Measurements from ENCODE around the gene RDH13. TPM values are rescaled to one million over a fixed set of nuclear protein-coding genes. Genes with fewer than 3 reads are reported as not detected.
"Not testable (repeated sequence)": the region's sequence is repeated elsewhere in the genome, so short reads cannot be mapped to it uniquely, and the experiment has no call there.

Gene RDH13
- polyA plus RNA-seq (2011; rRNA removed) (5.2 and 6.1 TPM in 2 replicates), polyA minus RNA-seq (2011; rRNA and poly(A)+ RNA removed) (5.2 and 7.3 TPM in 2 replicates)

DNA sequence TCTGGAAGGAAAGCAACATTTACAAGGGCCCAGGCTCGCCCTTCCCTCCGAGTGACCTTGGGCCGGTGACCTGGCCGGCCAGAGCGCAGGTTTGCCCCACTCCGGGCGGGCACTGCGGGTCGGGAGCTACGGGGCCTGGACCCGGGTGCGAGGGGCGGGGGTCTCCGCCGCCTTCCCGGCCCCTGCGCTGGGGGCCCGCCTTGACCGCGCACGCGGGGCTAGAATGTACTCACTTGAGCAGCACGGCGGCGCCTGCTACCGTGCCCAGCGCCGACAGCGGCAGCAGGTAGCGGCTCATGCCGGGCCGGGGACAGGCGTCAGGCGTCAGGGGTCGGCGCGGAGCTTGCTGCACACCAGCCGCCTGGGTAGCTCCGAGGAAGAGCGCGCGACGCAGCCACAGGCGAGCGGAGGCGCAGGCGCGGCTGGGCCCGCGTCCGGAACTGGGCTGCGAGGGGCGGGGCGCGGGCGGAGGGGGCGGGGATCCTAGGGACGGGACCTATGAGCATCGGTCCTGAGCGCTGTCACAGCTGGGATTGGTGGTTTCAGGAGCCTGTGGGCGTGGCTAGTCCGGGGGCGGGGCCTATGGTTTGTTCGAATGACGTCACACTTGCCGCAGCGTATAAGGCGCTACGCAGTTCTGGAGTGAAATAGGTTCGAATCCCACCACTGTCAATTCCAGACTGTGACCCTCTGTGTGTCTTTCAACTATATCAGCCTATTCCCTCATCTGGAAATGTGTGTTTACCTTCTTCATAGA lies at the start of gene RDH13:
Gene RDH13, minus strand, starts transcription at position 414 of the 757 bp plus-strand sequence. Its CDS starts 116 bp downstream, at position 298.
- ChIA-PET POLR2A (no interaction called here), CTCF (interaction anchor here (0.6 kb wide), 1 partner anchor 97 kb away, joined by 3 read pairs; no protein-coding TSS in a partner anchor)
- TF ChIP-seq, protein P1, sequence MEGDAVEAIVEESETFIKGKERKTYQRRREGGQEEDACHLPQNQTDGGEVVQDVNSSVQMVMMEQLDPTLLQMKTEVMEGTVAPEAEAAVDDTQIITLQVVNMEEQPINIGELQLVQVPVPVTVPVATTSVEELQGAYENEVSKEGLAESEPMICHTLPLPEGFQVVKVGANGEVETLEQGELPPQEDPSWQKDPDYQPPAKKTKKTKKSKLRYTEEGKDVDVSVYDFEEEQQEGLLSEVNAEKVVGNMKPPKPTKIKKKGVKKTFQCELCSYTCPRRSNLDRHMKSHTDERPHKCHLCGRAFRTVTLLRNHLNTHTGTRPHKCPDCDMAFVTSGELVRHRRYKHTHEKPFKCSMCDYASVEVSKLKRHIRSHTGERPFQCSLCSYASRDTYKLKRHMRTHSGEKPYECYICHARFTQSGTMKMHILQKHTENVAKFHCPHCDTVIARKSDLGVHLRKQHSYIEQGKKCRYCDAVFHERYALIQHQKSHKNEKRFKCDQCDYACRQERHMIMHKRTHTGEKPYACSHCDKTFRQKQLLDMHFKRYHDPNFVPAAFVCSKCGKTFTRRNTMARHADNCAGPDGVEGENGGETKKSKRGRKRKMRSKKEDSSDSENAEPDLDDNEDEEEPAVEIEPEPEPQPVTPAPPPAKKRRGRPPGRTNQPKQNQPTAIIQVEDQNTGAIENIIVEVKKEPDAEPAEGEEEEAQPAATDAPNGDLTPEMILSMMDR (IDR thresholded peaks at IDR 0.05; ENCODE audit: insufficient read depth, low read depth, low read length), result no peak
- Histone ChIP-seq H3K36me3 (ENCODE audit: control insufficient read depth, insufficient read depth, low read length) (0 out of 2 replicates have a peak, but pooled peaks cover 1% of the 10 kb centered on the region), H3K27me3 (ENCODE audit: control insufficient read depth, insufficient read depth, low read length) (peaks cover 5% of the 10 kb centered on the region; the same call in 1 of the 2 replicates), H3K4me3 (ENCODE audit: low read depth, low read length) (peak within 1 kb of the TSS; percentile 86)
- peak; percentile 62 for DNase-seq (ENCODE audit: low read depth)

- Histone ChIP-seq H3K4me3 (ENCODE audit: low read depth, low read length) (no peak overlapping the region), H3K27me3 (ENCODE audit: control insufficient read depth, insufficient read depth, low read length) (no peaks in the 10 kb centered on the region), H3K36me3 (ENCODE audit: control insufficient read depth, insufficient read depth, low read length) (peaks cover 6% of the 10 kb centered on the region)
- POLR2A ChIA-PET, result no interaction called here
- CTCF ChIA-PET, result interaction anchor here (1.5 kb wide), 1 partner anchor 25 kb away, joined by 3 read pairs; no protein-coding TSS in a partner anchor
- TF ChIP-seq, protein P1 (IDR thresholded peaks at IDR 0.05; ENCODE audit: insufficient read depth, low read depth, low read length), result no peak
- DNase-seq (ENCODE audit: low read depth), result no peak
Measured at GRCh38 chr19:55112246-55112776, 49.4 kb upstream of the RDH13 start.

DNA sequence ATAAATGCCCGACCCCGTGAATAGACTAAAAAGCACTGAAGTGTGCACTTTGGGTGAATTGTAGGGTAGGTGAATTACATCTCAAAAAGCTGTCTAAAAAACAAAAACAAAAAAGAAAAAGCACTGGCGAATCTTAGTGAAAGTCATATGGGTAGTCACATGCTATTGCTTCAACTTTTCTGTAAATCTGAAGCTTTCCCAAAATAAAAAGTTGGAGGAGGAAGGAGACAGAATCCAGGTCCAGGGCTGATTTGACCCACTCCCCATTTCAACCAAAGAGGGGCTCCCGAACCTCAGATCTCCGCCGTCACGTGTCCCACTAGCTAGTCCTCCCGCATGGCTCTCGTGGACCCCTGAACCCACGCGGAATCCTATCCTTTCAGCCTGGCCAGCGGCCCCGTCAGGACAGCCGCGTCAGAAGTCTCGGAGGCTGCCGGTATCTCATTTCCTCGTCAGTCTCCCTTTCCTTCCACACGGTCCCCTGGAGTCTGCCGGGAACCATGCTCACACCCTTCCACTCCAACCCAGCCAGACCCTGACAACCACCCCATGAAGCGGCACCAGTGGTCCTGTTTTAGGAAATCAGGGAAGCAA lies 48.4 kb upstream of the RDH13 start:
- POLR2A ChIA-PET, result no interaction called here
- CTCF ChIA-PET, result interaction anchor here (0.9 to 1.5 kb wide), 2 partner anchors 23 to 24 kb away, joined by 3 to 5 read pairs; no protein-coding TSS in a partner anchor
- DNase-seq (ENCODE audit: low read depth), result no peak

DNA sequence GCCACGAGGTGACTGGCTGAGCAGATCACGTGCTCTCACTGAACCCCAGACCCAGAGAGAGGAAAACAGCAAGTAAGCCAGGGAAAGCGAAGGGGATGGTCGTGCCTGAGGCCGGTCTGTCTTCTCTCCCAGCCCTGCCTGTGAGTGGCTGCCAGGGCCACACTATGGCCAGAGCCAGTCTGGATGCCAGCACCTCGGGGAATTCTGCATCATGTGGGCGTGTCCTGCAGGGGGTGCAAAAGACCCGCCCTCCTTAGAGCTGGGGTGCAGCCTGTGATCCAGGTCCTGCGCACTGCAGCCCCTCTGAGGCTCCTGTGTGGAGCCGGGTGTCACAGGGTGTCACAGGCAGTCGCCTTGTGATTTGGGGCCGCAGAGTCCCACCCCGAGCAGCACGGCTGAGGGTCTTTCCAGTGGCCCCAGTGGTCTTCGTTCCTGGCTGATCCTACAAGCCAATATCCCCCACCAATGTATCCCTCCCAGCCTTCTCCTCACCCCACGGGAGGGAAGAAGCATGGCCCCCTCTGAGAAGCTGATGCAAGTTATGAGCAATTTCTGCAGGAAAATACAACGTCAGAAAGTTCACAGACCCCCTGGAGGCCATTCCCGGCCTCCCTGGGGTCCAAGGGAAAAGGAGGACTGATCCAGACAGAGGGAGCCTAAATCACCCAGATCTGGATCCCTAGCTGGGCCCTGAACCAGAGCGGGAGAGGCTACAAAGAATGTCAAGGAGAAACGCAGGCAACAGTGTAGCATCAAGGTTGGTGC lies 46.8 kb upstream of the RDH13 start:
- CTCF ChIA-PET, result no interaction called here
- peaks cover 12% of the 10 kb centered on the region for H3K36me3 ChIP-seq (ENCODE audit: control insufficient read depth, insufficient read depth, low read length)
- POLR2A ChIA-PET, result no interaction called here

More for the DNA sequence above, 48.4 kb upstream of the RDH13 start:
- H3K4me3 ChIP-seq (ENCODE audit: low read depth, low read length), result no peak overlapping the region
- TF ChIP-seq, protein P1 (IDR thresholded peaks at IDR 0.05; ENCODE audit: insufficient read depth, low read depth, low read length), result no peak
- no peaks in the 10 kb centered on the region for H3K27me3 ChIP-seq (ENCODE audit: control insufficient read depth, insufficient read depth, low read length)
- H3K36me3 ChIP-seq (ENCODE audit: control insufficient read depth, insufficient read depth, low read length), result peaks cover 8% of the 10 kb centered on the region

DNA sequence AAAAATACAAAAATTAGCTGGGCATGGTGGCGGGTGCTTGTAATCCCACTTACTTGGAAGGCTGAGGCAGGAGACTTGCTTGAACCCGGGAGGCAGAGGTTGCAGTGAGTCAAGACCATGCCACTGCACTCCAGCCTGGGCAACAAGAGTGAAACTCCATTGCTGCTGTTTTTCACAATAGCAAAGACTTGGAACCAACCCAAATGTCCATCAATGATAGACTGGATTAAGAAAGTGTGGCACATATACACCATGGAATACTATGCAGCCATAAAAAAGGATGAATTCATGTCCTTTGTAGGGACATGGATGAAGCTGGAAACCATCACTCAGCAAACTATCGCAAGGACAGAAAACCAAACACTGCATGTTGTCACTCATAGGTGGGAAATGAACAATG lies 44.3 kb upstream of the RDH13 start:
- H3K36me3 ChIP-seq (ENCODE audit: control insufficient read depth, insufficient read depth, low read length), result peaks cover 16% of the 10 kb centered on the region
- H3K27me3 ChIP-seq (ENCODE audit: control insufficient read depth, insufficient read depth, low read length); POLR2A ChIA-PET; DNase-seq (ENCODE audit: low read depth); H3K4me3 ChIP-seq (ENCODE audit: low read depth, low read length): not testable (repeated sequence)
- CTCF ChIA-PET, result interaction anchor here (0.6 to 3.1 kb wide), 2 partner anchors 19 to 450 kb away, joined by 3 to 15 read pairs; no protein-coding TSS in a partner anchor

More for the DNA sequence above, 46.8 kb upstream of the RDH13 start:
- Histone ChIP-seq H3K27me3 (ENCODE audit: control insufficient read depth, insufficient read depth, low read length) (no peaks in the 10 kb centered on the region), H3K4me3 (ENCODE audit: low read depth, low read length) (no peak overlapping the region)
- no peak for DNase-seq (ENCODE audit: low read depth)
- TF ChIP-seq, protein P1 (IDR thresholded peaks at IDR 0.05; ENCODE audit: insufficient read depth, low read depth, low read length), result no peak

Measured in BJ (cell line).